Right renal cortex interstitium (tissue), 3 donors: Measurements from ENCODE around the gene VWA2. TPM values are rescaled to one million over a fixed set of nuclear protein-coding genes. Genes with fewer than 3 reads are reported as not detected.

Source experiments
- DNase-seq, 3 donors: peaks; one replicate each; pipeline ENCODE4 v3.0.0-alpha.2; 2013; ENCODE audit warnings: low read depth in 3 of 3, low spot score in 2 of 3
- polyA plus RNA-seq, 3 donors: library from polyadenylated mRNA; unstranded; fragments of 120-200 nt; gene quantifications; one replicate each; pipeline ENCODE4 v1.2.1, GENCODE V29; 2013; ENCODE audit not compliant: insufficient read length in 3 of 3

The VWA2 gene
- polyA plus RNA-seq, 3 donors, result 1.6 to 2.1 (median 1.7) TPM

GRCh38 chr10:114246679-114247305, 7.7 kb downstream of the VWA2 start:
- no peak for DNase-seq

- DNase-seq, result no peak
Measured at GRCh38 chr10:114250236-114250635, 11.2 kb downstream of the VWA2 start.

- no peak for DNase-seq
Measured at GRCh38 chr10:114250716-114251115, 11.7 kb downstream of the VWA2 start.

GRCh38 chr10:114252092-114252491, 13.0 kb downstream of the VWA2 start:
- no peak for DNase-seq

- no peak for DNase-seq
Measured at GRCh38 chr10:114252883-114253282, 13.8 kb downstream of the VWA2 start.

GRCh38 chr10:114255227-114255626, 16.2 kb downstream of the VWA2 start:
- no peak for DNase-seq

GRCh38 chr10:114256008-114256765, 17.1 kb downstream of the VWA2 start:
- DNase-seq, result no peak

DNA sequence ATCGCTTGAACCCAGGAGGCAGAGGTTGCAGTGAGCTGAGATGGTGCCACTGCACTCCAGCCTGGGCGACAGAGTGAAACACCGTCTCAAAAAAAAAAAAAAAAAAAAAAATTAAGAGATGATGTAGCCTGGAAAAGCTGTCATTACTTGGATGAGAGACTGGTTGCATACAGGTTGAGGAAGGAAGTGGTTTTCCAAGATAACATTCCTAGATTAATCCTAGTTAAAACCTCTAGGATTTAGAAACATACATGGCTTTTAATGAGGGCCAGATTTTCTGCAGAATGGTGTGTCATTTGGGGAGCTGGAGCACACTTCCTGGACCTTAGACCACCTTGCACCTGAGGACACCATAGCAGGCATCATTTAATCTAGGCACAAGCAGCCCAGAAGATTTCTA, 17.8 kb downstream of the VWA2 start:
- no peak for DNase-seq

- DNase-seq, result no peak
Measured at GRCh38 chr10:114257498-114257897, 18.4 kb downstream of the VWA2 start.

- DNase-seq, result no peak
Measured at GRCh38 chr10:114258274-114258840, 19.3 kb downstream of the VWA2 start.

GRCh38 chr10:114259824-114260223, 20.8 kb downstream of the VWA2 start:
- no peak for DNase-seq

GRCh38 chr10:114260366-114260765, 21.3 kb downstream of the VWA2 start:
- DNase-seq, result no peak

DNA sequence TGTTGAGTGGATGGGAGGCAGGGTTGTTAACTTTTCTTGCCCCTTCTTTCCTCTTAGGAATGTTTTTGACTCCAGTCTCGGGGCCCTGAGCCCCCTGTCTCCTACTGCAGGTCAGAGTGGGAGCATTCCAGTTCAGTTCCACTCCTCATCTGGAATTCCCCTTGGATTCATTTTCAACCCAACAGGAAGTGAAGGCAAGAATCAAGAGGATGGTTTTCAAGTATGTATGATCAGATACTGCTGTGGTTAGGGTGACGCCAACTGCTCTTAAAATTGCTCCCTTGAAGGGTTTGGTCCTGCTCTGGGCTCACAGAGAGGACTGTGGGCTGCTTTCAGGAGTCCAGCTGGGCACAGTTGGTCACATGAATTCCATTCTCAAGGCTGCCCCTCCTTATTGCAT, 22.0 kb downstream of the VWA2 start:
- no peak for DNase-seq

GRCh38 chr10:114262496-114262895, 23.4 kb downstream of the VWA2 start:
- no peak for DNase-seq

DNA sequence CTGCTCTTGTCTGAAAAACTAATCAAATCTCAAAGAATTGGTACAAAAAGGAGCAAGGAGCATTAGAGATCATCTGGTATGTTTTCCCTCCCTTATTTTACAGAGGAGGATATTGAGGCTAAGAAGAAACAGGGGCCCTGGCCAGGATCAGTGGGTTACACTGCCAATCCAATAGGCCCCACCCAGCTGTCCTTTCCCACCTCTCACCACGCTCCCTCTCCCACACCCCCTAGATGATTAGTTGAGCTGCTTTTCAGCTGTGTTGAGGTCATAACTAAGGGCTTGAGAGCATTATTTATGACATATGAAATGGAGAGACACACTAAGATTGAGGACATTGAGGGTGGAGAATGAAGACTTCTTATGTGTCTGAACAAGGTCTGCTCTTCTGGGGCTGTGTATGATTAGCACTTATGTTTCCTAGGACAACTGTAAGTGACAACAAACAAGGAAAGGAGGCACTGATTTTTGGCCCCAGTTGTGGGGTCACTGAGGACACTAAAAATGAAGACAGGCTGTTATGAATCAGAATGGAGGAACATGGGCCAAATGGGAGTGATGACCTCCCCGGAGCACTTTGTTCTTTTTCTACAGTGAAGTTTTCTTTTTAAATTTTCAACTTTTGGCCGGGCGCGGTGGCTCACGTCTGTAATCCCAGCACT, 26.5 kb downstream of the VWA2 start:
- DNase-seq, result no peak

DNA sequence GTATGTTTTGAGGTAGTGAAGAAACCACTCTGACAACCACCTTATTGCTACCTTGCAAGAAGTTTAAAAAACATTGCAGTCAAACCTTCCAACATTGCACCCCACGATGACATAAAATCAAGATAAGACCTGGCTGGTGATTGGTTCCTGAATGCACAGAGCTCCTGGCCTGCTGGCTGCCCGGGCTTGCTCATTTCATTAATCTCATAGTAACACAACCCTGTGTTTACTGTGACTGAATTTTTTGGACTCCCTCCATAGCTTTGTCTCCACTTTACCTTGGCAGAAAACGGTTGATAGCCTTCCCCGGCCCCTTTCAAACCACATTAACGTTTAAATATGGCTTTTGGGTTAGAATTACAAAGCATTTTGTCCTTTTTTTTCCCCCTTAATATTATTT, 27.5 kb downstream of the VWA2 start:
- DNase-seq, result no peak

GRCh38 chr10:114271075-114271778, 32.2 kb downstream of the VWA2 start:
- no peak for DNase-seq

GRCh38 chr10:114271779-114272167, 32.7 kb downstream of the VWA2 start:
- DNase-seq, result no peak

DNA sequence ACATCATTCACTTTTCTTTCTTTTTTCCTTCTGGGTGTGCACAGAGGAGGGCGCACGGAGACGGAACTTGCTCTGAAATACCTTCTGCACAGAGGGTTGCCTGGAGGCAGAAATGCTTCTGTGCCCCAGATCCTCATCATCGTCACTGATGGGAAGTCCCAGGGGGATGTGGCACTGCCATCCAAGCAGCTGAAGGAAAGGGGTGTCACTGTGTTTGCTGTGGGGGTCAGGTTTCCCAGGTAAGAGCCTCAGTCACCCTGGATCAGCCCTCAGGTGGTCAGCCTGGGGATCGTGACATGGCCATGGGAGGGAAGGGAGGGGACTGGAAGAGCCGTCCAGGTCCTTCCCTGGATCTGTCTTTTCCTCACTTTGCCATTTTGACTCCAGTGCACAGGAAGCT, 33.6 kb downstream of the VWA2 start:
- no peak for DNase-seq

DNA sequence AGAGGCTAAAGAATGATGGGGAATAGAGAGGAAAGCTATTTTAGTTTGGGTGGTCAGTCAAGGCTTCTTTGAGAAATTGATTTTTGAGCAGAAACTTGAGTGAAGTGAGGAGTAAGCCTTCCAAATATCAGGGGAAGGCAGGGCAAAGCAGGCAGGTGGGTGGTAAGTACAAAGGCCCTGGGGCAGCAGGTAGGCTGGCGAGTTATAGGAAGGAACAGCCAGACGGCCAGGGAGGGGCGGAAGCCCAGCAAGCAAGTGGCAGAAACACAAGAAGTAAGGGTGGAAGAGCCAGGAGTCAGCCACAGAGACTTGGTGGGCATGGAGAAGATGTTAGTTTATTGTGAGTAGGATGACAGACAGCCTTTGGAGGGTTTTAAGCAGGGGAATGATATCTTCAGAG, 34.9 kb downstream of the VWA2 start:
- DNase-seq, result no peak
